ENCODE data around the gene SGTA. TPM values are rescaled to one million over a fixed set of nuclear protein-coding genes. Genes with fewer than 3 reads are reported as not detected.

Gene SGTA
- total RNA-seq, 1 donor from 2014 or later: 47.3 TPM

GRCh38 chr19:2787115-2787514, 4.0 kb upstream of the SGTA start:
- Mint-ChIP-seq H3K36me3 (ENCODE audit: low read depth) (peaks cover 18% of the 10 kb centered on the region), H3K27ac (no peak overlapping the region), H3K4me3 (peak overlapping the region; percentile 32), H3K9me3 (no peaks in the 10 kb centered on the region), H3K4me1 (peaks cover 69% of the 10 kb centered on the region), H3K27me3 (no peaks in the 10 kb centered on the region)
- POLR2A ChIA-PET: no interaction called here
- TF ChIP-seq CTCF (IDR thresholded peaks at IDR 0.05): no peak
- CTCF ChIA-PET: no interaction called here
- intact Hi-C loops (cut with micrococcal nuclease): no loop called here
- ATAC-seq (ENCODE audit: low read depth) (no peak), DNase-seq (no peak)

DNA sequence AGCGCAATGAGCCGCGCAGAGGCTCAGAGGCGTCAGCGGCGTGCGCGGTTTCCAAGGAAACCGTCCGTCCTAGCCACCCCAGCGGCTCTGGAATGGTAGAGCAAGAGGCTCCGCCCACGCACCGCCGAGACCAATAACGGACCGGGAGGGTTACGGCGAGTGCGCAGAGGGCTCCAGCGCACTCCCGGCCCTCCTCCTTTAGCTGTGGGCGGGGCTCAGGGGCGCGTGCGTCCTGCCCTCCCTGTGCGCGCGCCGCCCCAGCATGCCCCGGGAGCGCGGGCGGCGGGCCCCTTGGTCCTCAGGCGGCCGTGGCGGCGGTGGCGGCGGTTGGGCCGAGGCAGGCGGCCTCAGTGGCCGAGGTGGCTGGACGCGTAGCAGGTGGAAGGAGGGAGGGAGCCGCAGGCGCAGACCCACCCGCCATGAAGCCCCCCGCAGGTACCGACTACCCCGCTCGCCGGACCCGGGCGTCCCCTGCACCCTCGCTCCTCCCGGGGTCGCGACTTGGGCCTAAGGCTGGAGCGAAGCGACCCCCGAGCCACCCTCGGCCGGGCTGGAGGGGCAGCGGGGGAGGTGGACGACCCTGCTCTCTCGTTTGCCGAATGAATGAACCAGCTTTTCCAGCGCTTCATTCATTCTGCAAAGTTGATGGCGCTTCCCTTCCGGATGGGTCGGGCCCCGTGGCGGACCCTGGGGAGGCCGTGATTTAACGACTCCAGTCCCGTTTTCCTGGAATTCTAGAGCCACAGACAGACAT, 2.3 kb upstream of the SGTA start, which contains the start of gene THOP1:
THOP1 (plus strand) TSS at position 260 of the 754 bp plus-strand sequence; CDS start at position 420, 160 bp downstream.
- intact Hi-C loops (cut with micrococcal nuclease): loop anchor here (1.0 kb wide), 2 partner anchors 34 to 36 kb away; partner anchors contain the start of gene ZNF554
- peak within 1 kb of the TSS; percentile 89 for H3K4me3 Mint-ChIP-seq
- DNase-seq: peak; percentile 93
- POLR2A ChIA-PET: interaction anchor here (0.5 to 1.3 kb wide), 10 partner anchors 33 to 695 kb away, joined by 3 to 8 read pairs (median 5); partner anchors contain the start of genes GADD45B, SLC39A3 and ZNF555
- peak within 1 kb of the TSS; percentile 83 for H3K27ac Mint-ChIP-seq
- no peak for TF ChIP-seq CTCF (IDR thresholded peaks at IDR 0.05)
- CTCF ChIA-PET: no interaction called here
- H3K9me3 Mint-ChIP-seq: no peaks in the 10 kb centered on the region
- ATAC-seq (ENCODE audit: low read depth): peak; percentile 86
- peaks cover 86% of the 10 kb centered on the region for H3K4me1 Mint-ChIP-seq
- H3K27me3 Mint-ChIP-seq: no peaks in the 10 kb centered on the region
- peaks cover 8% of the 10 kb centered on the region for H3K36me3 Mint-ChIP-seq (ENCODE audit: low read depth)

DNA sequence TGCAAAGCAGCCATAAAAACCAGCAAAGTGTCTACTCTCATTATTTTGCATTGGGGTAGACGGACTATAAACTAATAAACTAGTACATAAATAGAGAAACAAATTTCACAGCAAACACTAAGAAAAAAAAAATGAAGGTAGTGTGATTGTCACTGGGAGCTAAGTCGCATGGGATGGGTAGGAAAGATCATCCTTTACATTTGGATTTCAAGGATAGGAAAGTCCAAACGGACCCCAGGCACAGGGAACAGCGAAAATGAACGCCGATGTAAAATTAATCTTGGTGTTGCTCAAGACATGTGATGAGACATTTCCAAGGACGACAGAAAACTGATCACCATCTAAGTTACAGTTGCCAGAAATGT, 690 bp upstream of the SGTA start:
- intact Hi-C loops (cut with micrococcal nuclease): loop anchor here (1.0 kb wide), 4 partner anchors 43 to 356 kb away; partner anchors contain the start of genes SLC39A3, TIMM13 and ZNF555
- DNase-seq: no peak
- Mint-ChIP-seq H3K9me3 (no peaks in the 10 kb centered on the region), H3K4me3 (peak overlapping the region; percentile 86), H3K36me3 (ENCODE audit: low read depth) (peaks cover 9% of the 10 kb centered on the region), H3K27ac (peak overlapping the region; percentile 90), H3K27me3 (no peaks in the 10 kb centered on the region), H3K4me1 (peaks cover 78% of the 10 kb centered on the region)
- POLR2A ChIA-PET: interaction anchor here (0.6 to 1.2 kb wide), 9 partner anchors 36 to 357 kb away, joined by 3 to 8 read pairs (median 5); partner anchors contain the start of genes GADD45B, ZNF554 and ZNF555
- no peak for TF ChIP-seq CTCF (IDR thresholded peaks at IDR 0.05)
- CTCF ChIA-PET: interaction anchor here (1.5 kb wide), 1 partner anchor 135 kb away, joined by 11 read pairs; no protein-coding TSS in a partner anchor
- no peak for ATAC-seq (ENCODE audit: low read depth)

DNA sequence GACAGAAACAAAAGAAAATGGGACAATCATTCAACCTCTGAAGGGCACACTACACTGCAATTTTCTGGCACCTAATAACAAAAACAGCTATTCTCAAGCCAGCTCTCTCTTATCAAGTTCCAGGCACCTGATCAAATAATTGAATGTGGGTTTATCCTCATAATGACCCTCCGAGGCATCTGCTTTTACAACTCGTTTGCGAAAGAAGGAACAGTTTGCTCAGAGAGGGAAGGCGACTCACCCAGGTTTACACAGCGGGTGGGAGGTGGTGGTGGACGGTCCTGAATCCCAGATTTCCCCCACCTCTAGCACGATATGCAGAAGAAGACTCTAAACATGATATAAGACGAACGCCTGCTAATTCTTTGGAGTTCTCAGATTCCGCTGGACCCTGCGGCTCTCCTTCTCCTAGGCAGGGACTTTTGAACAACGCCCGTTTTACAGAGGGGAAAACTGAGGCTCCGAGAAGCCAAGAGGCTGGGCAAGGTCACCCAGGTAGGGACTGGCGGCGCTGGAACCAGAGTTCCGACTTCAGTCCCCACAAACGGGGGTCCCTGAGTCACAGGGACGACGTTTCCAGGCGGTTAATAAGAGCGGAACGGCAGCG, 641 bp downstream of the SGTA start:
- Mint-ChIP-seq H3K27me3 (no peaks in the 10 kb centered on the region), H3K9me3 (no peaks in the 10 kb centered on the region), H3K4me1 (peaks cover 69% of the 10 kb centered on the region), H3K27ac (peak overlapping the region; percentile 90), H3K36me3 (ENCODE audit: low read depth) (peaks cover 13% of the 10 kb centered on the region), H3K4me3 (peak overlapping the region; percentile 86)
- ATAC-seq (ENCODE audit: low read depth) (no peak), DNase-seq (peak; percentile 23)
- intact Hi-C loops (cut with micrococcal nuclease): no loop called here
- ChIA-PET CTCF (interaction anchor here (1.5 to 2.2 kb wide), 2 partner anchors 134 kb away, joined by 10 to 11 read pairs; no protein-coding TSS in a partner anchor), POLR2A (interaction anchor here (0.7 to 1.1 kb wide), 5 partner anchors 33 to 1514 kb away, joined by 3 to 7 read pairs (median 5); partner anchors contain the start of genes CIRBP, GADD45B and ZNF555)
- TF ChIP-seq CTCF (IDR thresholded peaks at IDR 0.05): no peak

DNA sequence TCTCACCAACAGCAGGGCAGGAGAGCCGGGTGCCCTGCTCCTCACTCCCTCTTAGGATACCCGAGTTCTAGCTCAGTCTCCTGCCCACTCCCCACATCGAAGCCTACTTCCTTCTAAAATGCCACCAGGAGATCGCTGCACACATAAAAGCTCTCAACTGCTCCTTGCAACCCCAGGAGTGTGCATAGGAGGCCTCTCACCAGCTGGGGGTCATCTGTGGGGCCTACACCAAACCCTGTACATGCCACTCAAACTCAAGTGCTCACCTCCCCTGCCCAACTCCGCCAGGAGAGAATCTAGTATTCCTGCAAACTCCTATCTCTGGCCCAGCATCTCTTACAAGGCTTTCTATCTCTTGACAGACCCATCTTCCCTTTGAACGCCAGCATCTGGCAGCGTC, 2.8 kb downstream of the SGTA start:
- Mint-ChIP-seq H3K27ac (no peak overlapping the region), H3K4me3 (no peak overlapping the region), H3K27me3 (no peaks in the 10 kb centered on the region), H3K4me1 (peaks cover 66% of the 10 kb centered on the region), H3K36me3 (ENCODE audit: low read depth) (peaks cover 17% of the 10 kb centered on the region), H3K9me3 (no peaks in the 10 kb centered on the region)
- intact Hi-C loops (cut with micrococcal nuclease): no loop called here
- no peak for TF ChIP-seq CTCF (IDR thresholded peaks at IDR 0.05)
- DNase-seq (no peak), ATAC-seq (ENCODE audit: low read depth) (no peak)
- ChIA-PET POLR2A (no interaction called here), CTCF (interaction anchor here (1.0 to 2.2 kb wide), 3 partner anchors 61 to 132 kb away, joined by 3 to 10 read pairs (median 3); partner anchors contain the start of gene ZNF555)
